WTC11 (cell line): Measurements from ENCODE around the gene RNF2. TPM values are rescaled to one million over a fixed set of nuclear protein-coding genes. Genes with fewer than 3 reads are reported as not detected.
A peak's percentile ranks its signal among the peaks of the same experiment; 100 is the strongest.

ENCODE experiments used
- ATAC-seq: fragments of 200-7000 bp; cut with Tn5 transposase; 2 replicates; pipeline ENCODE4 v1.10.0; 2021; ENCODE audit warnings: mild to moderate bottlenecking, moderate library complexity
- CTCF ChIA-PET: fragments of 300-600 bp; sonication (Branson Sonifier 250); formaldehyde crosslinking; loops from one replicate; lab custom pipeline; 2021; ENCODE audit warnings: antibody characterized with exemption; lab: Charles Lee
- POLR2A ChIA-PET: fragments of 350-600 bp; sonication (Branson Sonifier 250); formaldehyde crosslinking; loops from one replicate; lab custom pipeline; 2021; ENCODE audit warnings: antibody characterized with exemption; lab: Charles Lee
- DNase-seq: peaks from one replicate; pipeline ENCODE4 v3.0.0; 2021; ENCODE audit warnings: low spot score
- H3K27ac Mint-ChIP-seq: 2 replicates; pipeline ENCODE4 v1.8.0; 2021; ENCODE audit warnings: mixed read lengths
- H3K27me3 Mint-ChIP-seq: 2 replicates; pipeline ENCODE4 v1.8.0; 2021; ENCODE audit warnings: low read depth, mild to moderate bottlenecking, moderate library complexity, mixed read lengths
- H3K36me3 Mint-ChIP-seq: 2 replicates; pipeline ENCODE4 v1.8.0; 2021; ENCODE audit warnings: mixed read lengths
- H3K4me1 Mint-ChIP-seq: 2 replicates; pipeline ENCODE4 v1.8.0; 2022; ENCODE audit warnings: mixed read lengths
- H3K4me3 Mint-ChIP-seq: 2 replicates; pipeline ENCODE4 v1.8.0; 2021; ENCODE audit warnings: mild to moderate bottlenecking, moderate library complexity, mixed read lengths
- H3K9me3 Mint-ChIP-seq: 2 replicates; pipeline ENCODE4 v1.8.0; 2021; ENCODE audit warnings: mixed read lengths
- ARID4B ChIP-seq: sonication (generic); formaldehyde crosslinking; IDR thresholded peaks from 2 replicates; pipeline ENCODE4 v1.8.0; 2023; ENCODE audit warnings: missing genetic modification reagents, mild to moderate bottlenecking, borderline replicate concordance
- ATF3 ChIP-seq: sonication (generic); formaldehyde crosslinking; conservative IDR thresholded peaks from 2 replicates; pipeline ENCODE4 v1.8.1; 2022; ENCODE audit warnings: mild to moderate bottlenecking, missing genetic modification reagents
- ATF6 ChIP-seq: sonication (generic); formaldehyde crosslinking; IDR thresholded peaks from 2 replicates; pipeline ENCODE4 v1.8.1; 2023; ENCODE audit warnings: mild to moderate bottlenecking, missing genetic modification reagents
- GABPB1 ChIP-seq: sonication (generic); formaldehyde crosslinking; IDR thresholded peaks from 2 replicates; pipeline ENCODE4 v1.8.1; 2023; ENCODE audit warnings: mild to moderate bottlenecking, missing genetic modification reagents
- HMGA2 ChIP-seq: fragments of 250-450 bp; sonication (Bioruptor Pico); IDR thresholded peaks from 2 replicates; pipeline ENCODE4 v1.4.0; 2021; ENCODE audit warnings: mild to moderate bottlenecking, moderate library complexity
- KAT7 ChIP-seq: sonication (generic); formaldehyde crosslinking; IDR thresholded peaks from 2 replicates; pipeline ENCODE4 v1.8.1; 2023; ENCODE audit warnings: missing genetic modification reagents, mild to moderate bottlenecking, borderline replicate concordance
- MXD4 ChIP-seq: fragments of 250-450 bp; sonication (Bioruptor Pico); IDR thresholded peaks from 2 replicates; pipeline ENCODE4 v1.8.0; 2021; ENCODE audit warnings: mild to moderate bottlenecking, moderate library complexity, borderline replicate concordance
- NFYB ChIP-seq: sonication (generic); formaldehyde crosslinking; conservative IDR thresholded peaks from 2 replicates; pipeline ENCODE4 v1.8.0; 2022; ENCODE audit warnings: low read depth, missing genetic modification reagents
- NR1H2 ChIP-seq: sonication (generic); formaldehyde crosslinking; IDR thresholded peaks from 2 replicates; pipeline ENCODE4 v1.9.0; 2021; ENCODE audit warnings: mild to moderate bottlenecking, moderate library complexity, missing genetic modification reagents
- PRDM15 ChIP-seq: sonication (generic); formaldehyde crosslinking; IDR thresholded peaks from 2 replicates; pipeline ENCODE4 v1.8.0; 2022; ENCODE audit warnings: missing genetic modification reagents
- PREB ChIP-seq: sonication (generic); formaldehyde crosslinking; IDR thresholded peaks from 2 replicates; pipeline ENCODE4 v1.8.1; 2022; ENCODE audit warnings: mild to moderate bottlenecking, missing genetic modification reagents, moderate library complexity, borderline replicate concordance
- TCF7 ChIP-seq: sonication (generic); formaldehyde crosslinking; IDR thresholded peaks from 2 replicates; pipeline ENCODE4 v1.8.0; 2022; ENCODE audit warnings: mild to moderate bottlenecking, low read depth, missing genetic modification reagents, moderate library complexity
- ZNF121 ChIP-seq: sonication (generic); formaldehyde crosslinking; IDR thresholded peaks from 2 replicates; pipeline ENCODE4 v1.8.0; 2023; ENCODE audit warnings: missing genetic modification reagents
- ZNF263 ChIP-seq: sonication (generic); formaldehyde crosslinking; IDR thresholded peaks from 2 replicates; pipeline ENCODE4 v1.8.1; 2022; ENCODE audit warnings: low read depth, mild to moderate bottlenecking, moderate library complexity, missing genetic modification reagents
- ZNF416 ChIP-seq: fragments of 250-450 bp; sonication (Bioruptor Pico); IDR thresholded peaks from 2 replicates; pipeline ENCODE4 v1.9.0; 2021; ENCODE audit warnings: mild to moderate bottlenecking, inconsistent platforms
- ZNF425 ChIP-seq: fragments of 250-450 bp; sonication (Bioruptor Pico); conservative IDR thresholded peaks from 2 replicates; pipeline ENCODE4 v1.9.0; 2021; ENCODE audit warnings: mild to moderate bottlenecking
- total RNA-seq: library from RNA; stranded (reverse); gene quantifications from 3 replicates; pipeline ENCODE4 v1.2.3, GENCODE V29; 2021

Gene RNF2
- total RNA-seq, 1 experiment from 2014 or later, result 37.3 TPM

GRCh38 chr1:185077374-185077773 is 32.0 kb downstream of the RNF2 start:
- DNase-seq, result no peak
- Mint-ChIP-seq H3K4me3 (no peak overlapping the region), H3K4me1 (peaks cover 67% of the 10 kb centered on the region), H3K9me3 (no peaks in the 10 kb centered on the region), H3K27ac (peak overlapping the region; percentile 72), H3K27me3 (no peaks in the 10 kb centered on the region), H3K36me3 (peaks cover 3% of the 10 kb centered on the region; the same call in 1 of the 2 replicates)
- POLR2A ChIA-PET, result no interaction called here
- TF ChIP-seq ZNF425 (CRISPR knock-in tag) (no peak), ZNF121 (no peak), ZNF416 (CRISPR knock-in tag) (no peak), TCF7 (CRISPR knock-in tag) (no peak), PREB (CRISPR knock-in tag) (no peak), NFYB (CRISPR knock-in tag) (no peak), ATF3 (CRISPR knock-in tag) (no peak), ZNF263 (CRISPR knock-in tag) (no peak)
- CTCF ChIA-PET, result no interaction called here
- no peak for ATAC-seq

- CTCF ChIA-PET, result no interaction called here
Measured at GRCh38 chr1:185080422-185080821, 35.1 kb downstream of the RNF2 start.

More at GRCh38 chr1:185080422-185080821, 35.1 kb downstream of the RNF2 start:
- Mint-ChIP-seq H3K4me3 (no peak overlapping the region), H3K27ac (peak overlapping the region; percentile 60), H3K36me3 (peaks cover 3% of the 10 kb centered on the region; the same call in 1 of the 2 replicates), H3K4me1 (peaks cover 54% of the 10 kb centered on the region), H3K9me3 (no peaks in the 10 kb centered on the region), H3K27me3 (no peaks in the 10 kb centered on the region)
- DNase-seq (no peak), ATAC-seq (no peak)
- POLR2A ChIA-PET, result no interaction called here
- TF ChIP-seq HMGA2 (CRISPR knock-in tag) (no peak), ATF6 (CRISPR knock-in tag) (no peak), GABPB1 (CRISPR knock-in tag) (no peak), MXD4 (CRISPR knock-in tag) (no peak), ZNF425 (CRISPR knock-in tag) (no peak), ATF3 (CRISPR knock-in tag) (no peak), NR1H2 (CRISPR knock-in tag) (no peak), ARID4B (CRISPR knock-in tag) (no peak), PREB (CRISPR knock-in tag) (no peak), KAT7 (CRISPR knock-in tag) (no peak), PRDM15 (CRISPR knock-in tag) (no peak)
